GM23338 (cell line): Measurements from ENCODE around the gene LGALS3. TPM values are rescaled to one million over a fixed set of nuclear protein-coding genes. Genes with fewer than 3 reads are reported as not detected.

Experiments used
- ATAC-seq: fragments of 200-7000 bp; cut with Tn5 transposase; 3 replicates; pipeline ENCODE4 v1.9.1; 2020
- DNase-seq: peaks from one replicate; pipeline ENCODE4 v3.0.0-alpha.2; 2015; ENCODE audit warnings: low spot score
- H2AFZ ChIP-seq: fragments of 200-600 bp; sonication (generic); 2 replicates; pipeline ENCODE4 v1.8.0; 2016; ENCODE audit warnings: antibody characterized with exemption, mild to moderate bottlenecking, moderate library complexity
- H3F3A ChIP-seq: fragments of 200-600 bp; sonication (generic); replicated peaks from 2 replicates; pipeline ENCODE4 v1.8.0; 2017; ENCODE audit warnings: antibody characterized with exemption, mixed run types, low read depth
- H3K27ac ChIP-seq: fragments of 200-600 bp; sonication (generic); 2 replicates; pipeline ENCODE4 v1.6.1; 2016; ENCODE audit warnings: low read depth
- H3K27me3 ChIP-seq: fragments of 200-600 bp; sonication (generic); 2 replicates; pipeline ENCODE4 v1.8.0; 2016; ENCODE audit warnings: mild to moderate bottlenecking, mixed run types, moderate library complexity; ENCODE audit not compliant: insufficient read depth
- H3K36me3 ChIP-seq: fragments of 200-600 bp; sonication (generic); 2 replicates; pipeline ENCODE4 v1.8.0; 2016; ENCODE audit warnings: mild to moderate bottlenecking; ENCODE audit not compliant: insufficient read depth
- H3K4me1 ChIP-seq: fragments of 200-600 bp; sonication (generic); 2 replicates; pipeline ENCODE4 v1.8.0; 2016; ENCODE audit warnings: mild to moderate bottlenecking, moderate library complexity; ENCODE audit not compliant: insufficient read depth
- H3K4me2 ChIP-seq: fragments of 200-600 bp; sonication (generic); 2 replicates; pipeline ENCODE4 v1.7.1; 2017; ENCODE audit warnings: mixed run types
- H3K4me3 ChIP-seq: fragments of 200-600 bp; sonication (generic); 2 replicates; pipeline ENCODE4 v1.6.1; 2016; ENCODE audit warnings: mixed run types
- H3K79me2 ChIP-seq: fragments of 200-600 bp; sonication (generic); replicated peaks from 2 replicates; pipeline ENCODE4 v1.8.0; 2017; ENCODE audit warnings: mild to moderate bottlenecking; ENCODE audit not compliant: insufficient read depth
- H3K9me2 ChIP-seq: fragments of 200-600 bp; sonication (generic); 2 replicates; pipeline ENCODE4 v1.8.0; 2017; ENCODE audit not compliant: insufficient read depth
- H4K20me1 ChIP-seq: fragments of 200-600 bp; sonication (generic); replicated peaks from 2 replicates; pipeline ENCODE4 v1.8.0; 2017; ENCODE audit warnings: mild to moderate bottlenecking; ENCODE audit not compliant: insufficient read depth
- H3K27ac Mint-ChIP-seq: 2 replicates; pipeline ENCODE4 v1.8.0; 2020; ENCODE audit warnings: inconsistent platforms, mild to moderate bottlenecking, moderate library complexity, mixed read lengths
- H3K27me3 Mint-ChIP-seq: 3 replicates; pipeline ENCODE4 v1.8.0; 2022; ENCODE audit warnings: low read depth, mild to moderate bottlenecking, moderate library complexity, mixed read lengths, inconsistent platforms; ENCODE audit not compliant: insufficient read depth, poor library complexity
- H3K36me3 Mint-ChIP-seq: 3 replicates; pipeline ENCODE4 v1.8.0; 2021; ENCODE audit warnings: low read depth, mild to moderate bottlenecking, inconsistent platforms, moderate library complexity, mixed read lengths
- H3K4me1 Mint-ChIP-seq: 3 replicates; pipeline ENCODE4 v1.8.0; 2020; ENCODE audit warnings: mild to moderate bottlenecking, inconsistent platforms, mixed read lengths
- H3K4me3 Mint-ChIP-seq: 3 replicates; pipeline ENCODE4 v1.8.0; 2021; ENCODE audit warnings: moderate library complexity, mild to moderate bottlenecking, inconsistent platforms, mixed read lengths
- H3K9me3 Mint-ChIP-seq: 3 replicates; pipeline ENCODE4 v1.8.0; 2020; ENCODE audit warnings: moderate library complexity, mild to moderate bottlenecking, inconsistent platforms, mixed read lengths
- CREB1 ChIP-seq: fragments of 250-450 bp; sonication (Bioruptor Pico); IDR thresholded peaks from 2 replicates; pipeline ENCODE4 v1.5.0; 2020; ENCODE audit warnings: low read depth, mild to moderate bottlenecking, moderate library complexity
- EZH2 ChIP-seq: fragments of 200-600 bp; sonication (generic); IDR thresholded peaks from one replicate; pipeline ENCODE4 v1.8.0; 2017; ENCODE audit warnings: antibody characterized with exemption, mild to moderate bottlenecking, low read depth; ENCODE audit not compliant: unreplicated experiment
- EZH2phosphoT487 ChIP-seq: fragments of 200-600 bp; sonication (generic); IDR thresholded peaks from one replicate; pipeline ENCODE4 v1.8.1; 2018; ENCODE audit warnings: antibody characterized with exemption; ENCODE audit not compliant: unreplicated experiment
- JUNB ChIP-seq: IDR thresholded peaks from one replicate; pipeline ENCODE4 v1.6.1; 2016; ENCODE audit warnings: antibody characterized with exemption; ENCODE audit not compliant: unreplicated experiment
- NANOG ChIP-seq: IDR thresholded peaks from 2 replicates; pipeline ENCODE4 v1.6.1; 2016; ENCODE audit warnings: antibody characterized with exemption, borderline replicate concordance
- POLR2AphosphoS5 ChIP-seq: IDR thresholded peaks from 2 replicates; pipeline ENCODE4 v1.6.1; 2016; ENCODE audit warnings: antibody characterized with exemption, low read depth
- STAT1 ChIP-seq: IDR thresholded peaks from one replicate; pipeline ENCODE4 v1.6.1; 2016; ENCODE audit warnings: antibody characterized with exemption; ENCODE audit not compliant: unreplicated experiment
- ZNF114 ChIP-seq: fragments of 250-450 bp; sonication (Bioruptor Pico); IDR thresholded peaks from 2 replicates; pipeline ENCODE4 v1.5.0; 2020; ENCODE audit warnings: mild to moderate bottlenecking, moderate library complexity
- ZNF331 ChIP-seq: fragments of 250-450 bp; sonication (Bioruptor Pico); IDR thresholded peaks from 2 replicates; pipeline ENCODE4 v1.5.0; 2020; ENCODE audit warnings: low read depth, mild to moderate bottlenecking, moderate library complexity
- polyA plus RNA-seq: library from polyadenylated mRNA; unstranded; fragments of >200 nt; fragmentation: Nextera tagmentation; extraction: Ambion mirVana; gene quantifications from 2 replicates; pipeline ENCODE4 v1.2.1, GENCODE V29; 2016
- total RNA-seq: library from RNA; depleted of rRNA; stranded (reverse); fragments of >200 nt; shearing (Covaris generic); gene quantifications from 2 replicates; pipeline ENCODE4 v1.2.3, GENCODE V29; 2014
- TF ChIP-seq, protein P1 (sequence below), 2 experiments: fragments of 200-600 bp in 1 of 2; sonication (generic) in 1 of 2; conservative IDR thresholded peaks; 2 replicates each; pipeline versions ENCODE4 v1.5.1 to v1.6.1; 2016 to 2017; ENCODE audit warnings: antibody characterized with exemption in 2 of 2, low read depth in 2 of 2, mild to moderate bottlenecking in 2 of 2, moderate library complexity in 1 of 2
- TF ChIP-seq, protein P2 (sequence below): IDR thresholded peaks from one replicate; pipeline ENCODE4 v1.6.1; 2018; ENCODE audit warnings: antibody characterized with exemption; ENCODE audit not compliant: unreplicated experiment
- TF ChIP-seq, protein P3 (sequence below): IDR thresholded peaks from 2 replicates; pipeline ENCODE4 v1.6.1; 2016; ENCODE audit warnings: antibody characterized with exemption
- TF ChIP-seq, protein P4 (sequence below): fragments of 250-450 bp; sonication (Bioruptor Pico); IDR thresholded peaks from 2 replicates; pipeline ENCODE4 v1.5.0; 2020; ENCODE audit warnings: mild to moderate bottlenecking, moderate library complexity

The LGALS3 gene
- total and polyA plus RNA-seq, 2 experiments from 2014 or later, result 7.2 to 10.9 TPM

DNA sequence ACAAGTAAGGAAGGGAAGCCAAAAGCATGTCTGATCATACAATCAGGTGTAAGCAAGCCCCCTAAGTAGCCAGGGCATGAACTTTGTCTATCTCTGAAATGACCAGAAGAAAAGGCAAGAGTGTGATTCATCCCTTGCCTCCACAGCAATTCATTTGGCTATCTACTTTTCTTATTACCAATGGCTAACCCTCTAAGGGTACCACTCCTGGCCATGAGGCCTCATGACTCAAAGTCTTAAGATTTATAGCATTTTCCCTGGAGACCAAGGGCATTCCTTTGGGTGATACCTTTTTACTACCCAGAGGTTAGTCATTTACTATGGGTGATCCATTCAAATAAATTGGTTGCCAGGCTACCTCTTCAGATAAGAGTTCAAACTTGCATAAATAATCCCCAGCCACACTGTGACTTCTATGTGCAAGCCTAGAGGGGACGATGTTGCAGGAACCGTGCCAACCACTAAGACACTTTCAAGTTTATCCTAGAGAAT lies 1.5 kb upstream of the LGALS3 start:
- no peak overlapping the region for H3K4me3 ChIP-seq
- H3K27me3 ChIP-seq, result peaks cover 54% of the 10 kb centered on the region
- no peaks in the 10 kb centered on the region for H3K9me2 ChIP-seq
- no peak overlapping the region for H3K4me2 ChIP-seq
- Mint-ChIP-seq H3K27ac (no peak overlapping the region), H3K9me3 (no peaks in the 10 kb centered on the region), H3K36me3 (no peaks in the 10 kb centered on the region), H3K27me3 (peaks cover 32% of the 10 kb centered on the region), H3K4me1 (peaks cover 4% of the 10 kb centered on the region; the same call in 2 of the 3 replicates), H3K4me3 (no peak overlapping the region)
- ATAC-seq (no peak), DNase-seq (no peak)
- H3K79me2 ChIP-seq, result no peaks in the 10 kb centered on the region
- 0 out of 2 replicates have a peak, but pooled peaks cover 3% of the 10 kb centered on the region for H4K20me1 ChIP-seq
- 0 out of 2 replicates have a peak, but pooled peaks cover 2% of the 10 kb centered on the region for H3K4me1 ChIP-seq
- H3K27ac ChIP-seq, result no peak overlapping the region
- TF ChIP-seq CREB1, result no peak
- TF ChIP-seq, protein P1, sequence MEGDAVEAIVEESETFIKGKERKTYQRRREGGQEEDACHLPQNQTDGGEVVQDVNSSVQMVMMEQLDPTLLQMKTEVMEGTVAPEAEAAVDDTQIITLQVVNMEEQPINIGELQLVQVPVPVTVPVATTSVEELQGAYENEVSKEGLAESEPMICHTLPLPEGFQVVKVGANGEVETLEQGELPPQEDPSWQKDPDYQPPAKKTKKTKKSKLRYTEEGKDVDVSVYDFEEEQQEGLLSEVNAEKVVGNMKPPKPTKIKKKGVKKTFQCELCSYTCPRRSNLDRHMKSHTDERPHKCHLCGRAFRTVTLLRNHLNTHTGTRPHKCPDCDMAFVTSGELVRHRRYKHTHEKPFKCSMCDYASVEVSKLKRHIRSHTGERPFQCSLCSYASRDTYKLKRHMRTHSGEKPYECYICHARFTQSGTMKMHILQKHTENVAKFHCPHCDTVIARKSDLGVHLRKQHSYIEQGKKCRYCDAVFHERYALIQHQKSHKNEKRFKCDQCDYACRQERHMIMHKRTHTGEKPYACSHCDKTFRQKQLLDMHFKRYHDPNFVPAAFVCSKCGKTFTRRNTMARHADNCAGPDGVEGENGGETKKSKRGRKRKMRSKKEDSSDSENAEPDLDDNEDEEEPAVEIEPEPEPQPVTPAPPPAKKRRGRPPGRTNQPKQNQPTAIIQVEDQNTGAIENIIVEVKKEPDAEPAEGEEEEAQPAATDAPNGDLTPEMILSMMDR (conservative IDR thresholded peaks at IDR 0.05; ENCODE audit: low read depth in 2 of 2), result no peak
- no peak for TF ChIP-seq EZH2
- no peak for TF ChIP-seq STAT1
- no peak for TF ChIP-seq NANOG
- TF ChIP-seq, protein P2, sequence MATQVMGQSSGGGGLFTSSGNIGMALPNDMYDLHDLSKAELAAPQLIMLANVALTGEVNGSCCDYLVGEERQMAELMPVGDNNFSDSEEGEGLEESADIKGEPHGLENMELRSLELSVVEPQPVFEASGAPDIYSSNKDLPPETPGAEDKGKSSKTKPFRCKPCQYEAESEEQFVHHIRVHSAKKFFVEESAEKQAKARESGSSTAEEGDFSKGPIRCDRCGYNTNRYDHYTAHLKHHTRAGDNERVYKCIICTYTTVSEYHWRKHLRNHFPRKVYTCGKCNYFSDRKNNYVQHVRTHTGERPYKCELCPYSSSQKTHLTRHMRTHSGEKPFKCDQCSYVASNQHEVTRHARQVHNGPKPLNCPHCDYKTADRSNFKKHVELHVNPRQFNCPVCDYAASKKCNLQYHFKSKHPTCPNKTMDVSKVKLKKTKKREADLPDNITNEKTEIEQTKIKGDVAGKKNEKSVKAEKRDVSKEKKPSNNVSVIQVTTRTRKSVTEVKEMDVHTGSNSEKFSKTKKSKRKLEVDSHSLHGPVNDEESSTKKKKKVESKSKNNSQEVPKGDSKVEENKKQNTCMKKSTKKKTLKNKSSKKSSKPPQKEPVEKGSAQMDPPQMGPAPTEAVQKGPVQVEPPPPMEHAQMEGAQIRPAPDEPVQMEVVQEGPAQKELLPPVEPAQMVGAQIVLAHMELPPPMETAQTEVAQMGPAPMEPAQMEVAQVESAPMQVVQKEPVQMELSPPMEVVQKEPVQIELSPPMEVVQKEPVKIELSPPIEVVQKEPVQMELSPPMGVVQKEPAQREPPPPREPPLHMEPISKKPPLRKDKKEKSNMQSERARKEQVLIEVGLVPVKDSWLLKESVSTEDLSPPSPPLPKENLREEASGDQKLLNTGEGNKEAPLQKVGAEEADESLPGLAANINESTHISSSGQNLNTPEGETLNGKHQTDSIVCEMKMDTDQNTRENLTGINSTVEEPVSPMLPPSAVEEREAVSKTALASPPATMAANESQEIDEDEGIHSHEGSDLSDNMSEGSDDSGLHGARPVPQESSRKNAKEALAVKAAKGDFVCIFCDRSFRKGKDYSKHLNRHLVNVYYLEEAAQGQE, result no peak
- TF ChIP-seq ZNF114 (CRISPR knock-in tag), result no peak
- no peak for TF ChIP-seq EZH2phosphoT487
- TF ChIP-seq JUNB, result no peak
- no peak for TF ChIP-seq ZNF331 (CRISPR knock-in tag)
- TF ChIP-seq, protein P3, sequence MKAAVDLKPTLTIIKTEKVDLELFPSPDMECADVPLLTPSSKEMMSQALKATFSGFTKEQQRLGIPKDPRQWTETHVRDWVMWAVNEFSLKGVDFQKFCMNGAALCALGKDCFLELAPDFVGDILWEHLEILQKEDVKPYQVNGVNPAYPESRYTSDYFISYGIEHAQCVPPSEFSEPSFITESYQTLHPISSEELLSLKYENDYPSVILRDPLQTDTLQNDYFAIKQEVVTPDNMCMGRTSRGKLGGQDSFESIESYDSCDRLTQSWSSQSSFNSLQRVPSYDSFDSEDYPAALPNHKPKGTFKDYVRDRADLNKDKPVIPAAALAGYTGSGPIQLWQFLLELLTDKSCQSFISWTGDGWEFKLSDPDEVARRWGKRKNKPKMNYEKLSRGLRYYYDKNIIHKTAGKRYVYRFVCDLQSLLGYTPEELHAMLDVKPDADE, result no peak
- TF ChIP-seq POLR2AphosphoS5, result no peak
- TF ChIP-seq, protein P4, sequence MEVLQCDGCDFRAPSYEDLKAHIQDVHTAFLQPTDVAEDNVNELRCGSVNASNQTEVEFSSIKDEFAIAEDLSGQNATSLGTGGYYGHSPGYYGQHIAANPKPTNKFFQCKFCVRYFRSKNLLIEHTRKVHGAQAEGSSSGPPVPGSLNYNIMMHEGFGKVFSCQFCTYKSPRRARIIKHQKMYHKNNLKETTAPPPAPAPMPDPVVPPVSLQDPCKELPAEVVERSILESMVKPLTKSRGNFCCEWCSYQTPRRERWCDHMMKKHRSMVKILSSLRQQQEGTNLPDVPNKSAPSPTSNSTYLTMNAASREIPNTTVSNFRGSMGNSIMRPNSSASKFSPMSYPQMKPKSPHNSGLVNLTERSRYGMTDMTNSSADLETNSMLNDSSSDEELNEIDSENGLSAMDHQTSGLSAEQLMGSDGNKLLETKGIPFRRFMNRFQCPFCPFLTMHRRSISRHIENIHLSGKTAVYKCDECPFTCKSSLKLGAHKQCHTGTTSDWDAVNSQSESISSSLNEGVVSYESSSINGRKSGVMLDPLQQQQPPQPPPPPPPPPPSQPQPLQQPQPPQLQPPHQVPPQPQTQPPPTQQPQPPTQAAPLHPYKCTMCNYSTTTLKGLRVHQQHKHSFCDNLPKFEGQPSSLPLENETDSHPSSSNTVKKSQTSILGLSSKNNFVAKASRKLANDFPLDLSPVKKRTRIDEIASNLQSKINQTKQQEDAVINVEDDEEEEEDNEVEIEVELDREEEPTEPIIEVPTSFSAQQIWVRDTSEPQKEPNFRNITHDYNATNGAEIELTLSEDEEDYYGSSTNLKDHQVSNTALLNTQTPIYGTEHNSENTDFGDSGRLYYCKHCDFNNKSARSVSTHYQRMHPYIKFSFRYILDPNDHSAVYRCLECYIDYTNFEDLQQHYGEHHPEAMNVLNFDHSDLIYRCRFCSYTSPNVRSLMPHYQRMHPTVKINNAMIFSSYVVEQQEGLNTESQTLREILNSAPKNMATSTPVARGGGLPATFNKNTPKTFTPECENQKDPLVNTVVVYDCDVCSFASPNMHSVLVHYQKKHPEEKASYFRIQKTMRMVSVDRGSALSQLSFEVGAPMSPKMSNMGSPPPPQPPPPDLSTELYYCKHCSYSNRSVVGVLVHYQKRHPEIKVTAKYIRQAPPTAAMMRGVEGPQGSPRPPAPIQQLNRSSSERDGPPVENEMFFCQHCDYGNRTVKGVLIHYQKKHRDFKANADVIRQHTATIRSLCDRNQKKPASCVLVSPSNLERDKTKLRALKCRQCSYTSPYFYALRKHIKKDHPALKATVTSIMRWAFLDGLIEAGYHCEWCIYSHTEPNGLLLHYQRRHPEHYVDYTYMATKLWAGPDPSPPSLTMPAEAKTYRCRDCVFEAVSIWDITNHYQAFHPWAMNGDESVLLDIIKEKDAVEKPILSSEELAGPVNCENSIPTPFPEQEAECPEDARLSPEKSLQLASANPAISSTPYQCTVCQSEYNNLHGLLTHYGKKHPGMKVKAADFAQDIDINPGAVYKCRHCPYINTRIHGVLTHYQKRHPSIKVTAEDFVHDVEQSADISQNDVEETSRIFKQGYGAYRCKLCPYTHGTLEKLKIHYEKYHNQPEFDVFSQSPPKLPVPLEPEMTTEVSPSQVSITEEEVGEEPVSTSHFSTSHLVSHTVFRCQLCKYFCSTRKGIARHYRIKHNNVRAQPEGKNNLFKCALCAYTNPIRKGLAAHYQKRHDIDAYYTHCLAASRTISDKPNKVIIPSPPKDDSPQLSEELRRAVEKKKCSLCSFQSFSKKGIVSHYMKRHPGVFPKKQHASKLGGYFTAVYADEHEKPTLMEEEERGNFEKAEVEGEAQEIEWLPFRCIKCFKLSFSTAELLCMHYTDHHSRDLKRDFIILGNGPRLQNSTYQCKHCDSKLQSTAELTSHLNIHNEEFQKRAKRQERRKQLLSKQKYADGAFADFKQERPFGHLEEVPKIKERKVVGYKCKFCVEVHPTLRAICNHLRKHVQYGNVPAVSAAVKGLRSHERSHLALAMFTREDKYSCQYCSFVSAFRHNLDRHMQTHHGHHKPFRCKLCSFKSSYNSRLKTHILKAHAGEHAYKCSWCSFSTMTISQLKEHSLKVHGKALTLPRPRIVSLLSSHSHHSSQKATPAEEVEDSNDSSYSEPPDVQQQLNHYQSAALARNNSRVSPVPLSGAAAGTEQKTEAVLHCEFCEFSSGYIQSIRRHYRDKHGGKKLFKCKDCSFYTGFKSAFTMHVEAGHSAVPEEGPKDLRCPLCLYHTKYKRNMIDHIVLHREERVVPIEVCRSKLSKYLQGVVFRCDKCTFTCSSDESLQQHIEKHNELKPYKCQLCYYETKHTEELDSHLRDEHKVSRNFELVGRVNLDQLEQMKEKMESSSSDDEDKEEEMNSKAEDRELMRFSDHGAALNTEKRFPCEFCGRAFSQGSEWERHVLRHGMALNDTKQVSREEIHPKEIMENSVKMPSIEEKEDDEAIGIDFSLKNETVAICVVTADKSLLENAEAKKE (CRISPR knock-in tag), result no peak
- H2AFZ ChIP-seq, result no peak overlapping the region
- H3F3A ChIP-seq, result no peaks in the 10 kb centered on the region
- H3K36me3 ChIP-seq, result no peaks in the 10 kb centered on the region
